HepG2 (cell line): ENCODE measurements around the gene SHISA9. TPM values are rescaled to one million over a fixed set of nuclear protein-coding genes. Genes with fewer than 3 reads are reported as not detected.

Experiments
- SP1 ChIP-seq, 2 experiments: fragments of 450-650 bp in 1 of 2; sonication (generic) in 1 of 2; formaldehyde crosslinking in 1 of 2; IDR thresholded peaks; 2 replicates each; pipeline versions ENCODE4 v1.4.0 to v1.6.1; 2016 to 2020; ENCODE audit warnings: missing genetic modification reagents in 1 of 2
- ZBTB40 ChIP-seq, 2 experiments: fragments of 450-650 bp in 1 of 2; sonication (generic) in 1 of 2; formaldehyde crosslinking in 1 of 2; IDR thresholded peaks; 2 replicates each; pipeline versions ENCODE4 v1.6.1 to v1.8.0; 2016 to 2022; ENCODE audit warnings: antibody characterized with exemption in 1 of 2, mild to moderate bottlenecking in 1 of 2, missing genetic modification reagents in 1 of 2
- ZNF207 ChIP-seq: fragments of 450-650 bp; IDR thresholded peaks from 2 replicates; pipeline ENCODE4 v1.6.1; 2016; ENCODE audit warnings: antibody characterized with exemption, borderline replicate concordance
- polyA plus RNA-seq, 8 experiments: library from polyadenylated mRNA; depleted of rRNA in 3 of 8; stranded (reverse) in 7 of 8; unstranded in 1 of 8; fragments of >200 nt; fragmentation: Illumina TruSeq in 4 of 8; extraction: Trizol in 4 of 8; gene quantifications; 2 replicates each; pipeline versions ENCODE4 v1.2.1 to v1.2.3, GENCODE V29; 2011 to 2016; ENCODE audit warnings: low read depth in 4 of 8, missing spikeins in 1 of 8, mixed read lengths in 1 of 8; ENCODE audit not compliant: insufficient read depth in 1 of 8
- total RNA-seq, 5 experiments: library from RNA; depleted of rRNA; stranded (reverse); fragments of >200 nt; fragmentation: Illumina TruSeq; extraction: Trizol; gene quantifications; 2 replicates each; pipeline ENCODE4 v1.2.3, GENCODE V29; 2016; ENCODE audit warnings: low read depth in 1 of 5

The SHISA9 gene
- total and polyA plus RNA-seq, 2 of the 13 experiments (the other 11 are each of a cell fraction or from before 2014, with no cell fraction given), result 0.01 TPM; not detected in 1

DNA sequence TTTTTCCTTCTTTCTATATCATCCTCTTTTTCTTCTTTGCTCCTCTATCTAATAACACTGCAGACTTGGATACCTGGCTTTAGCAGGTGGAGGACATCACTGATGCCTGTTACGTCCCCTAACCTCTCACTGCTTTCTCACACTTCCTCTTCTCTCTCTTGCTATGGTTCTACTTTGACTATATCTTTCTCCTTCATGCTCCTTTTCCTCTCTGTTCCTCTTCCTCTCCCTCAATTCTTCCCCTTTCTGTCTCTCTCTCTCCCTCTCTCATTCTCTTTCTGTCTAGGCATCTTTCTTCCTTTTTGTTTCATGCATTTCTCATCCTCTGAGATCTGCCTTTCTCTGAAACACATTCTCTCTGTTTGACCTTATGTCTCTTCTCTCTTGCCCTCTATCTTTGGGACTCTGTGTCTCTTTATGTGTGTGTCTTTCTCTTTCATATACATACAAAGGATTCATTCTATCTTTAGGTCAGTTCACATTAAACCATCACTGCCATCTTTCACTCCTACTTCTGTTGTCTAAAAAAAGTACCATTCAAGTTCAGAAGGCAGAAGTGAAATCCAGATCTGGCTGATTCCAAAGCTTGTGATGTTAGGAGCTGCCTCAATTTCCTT lies 353.7 kb downstream of the SHISA9 start (continued):
- TF ChIP-seq ZBTB40 (IDR thresholded peaks at IDR 0.05), result 0 out of 2 replicates have a peak, but pooled peaks have one; percentile 19
- TF ChIP-seq ZBTB40 (CRISPR knock-in tag; IDR thresholded peaks at IDR 0.05), result no peak
- no peak for TF ChIP-seq SP1 (IDR thresholded peaks at IDR 0.05)
- no peak for TF ChIP-seq SP1 (CRISPR knock-in tag; IDR thresholded peaks at IDR 0.05)
- TF ChIP-seq ZNF207, result no peak
